LNCaP clone FGC (cell line): ENCODE data around the gene RINT1.
"Not testable (repeated sequence)": the region's sequence is repeated elsewhere in the genome, so short reads cannot be mapped to it uniquely, and the experiment has no call there.

Experiments used
- DNase-seq: peaks from one replicate; pipeline ENCODE4 v3.0.0-alpha.2; 2011; ENCODE audit warnings: low read depth
- H3K4me3 ChIP-seq: 2 replicates; pipeline ENCODE4 v1.5.1; 2011; ENCODE audit warnings: mild to moderate bottlenecking, low read depth, low read length, control low read depth
- CTCF ChIP-seq: IDR thresholded peaks from 2 replicates; pipeline ENCODE4 v1.5.1; 2012; ENCODE audit warnings: mild to moderate bottlenecking; ENCODE audit not compliant: control insufficient read depth, insufficient read depth; ENCODE audit errors: extremely low read depth

Gene RINT1

GRCh38 chr7:105521717-105522463, 10.1 kb upstream of the RINT1 start, which contains the start of gene PUS7:
Gene PUS7, minus strand, starts transcription at chr7:105522271. Its CDS starts 13,759 bp downstream, at chr7:105508512.
- peak within 1 kb of the TSS; percentile 88 for H3K4me3 ChIP-seq
- TF ChIP-seq CTCF = no peak
- DNase-seq = peak; percentile 58

DNA sequence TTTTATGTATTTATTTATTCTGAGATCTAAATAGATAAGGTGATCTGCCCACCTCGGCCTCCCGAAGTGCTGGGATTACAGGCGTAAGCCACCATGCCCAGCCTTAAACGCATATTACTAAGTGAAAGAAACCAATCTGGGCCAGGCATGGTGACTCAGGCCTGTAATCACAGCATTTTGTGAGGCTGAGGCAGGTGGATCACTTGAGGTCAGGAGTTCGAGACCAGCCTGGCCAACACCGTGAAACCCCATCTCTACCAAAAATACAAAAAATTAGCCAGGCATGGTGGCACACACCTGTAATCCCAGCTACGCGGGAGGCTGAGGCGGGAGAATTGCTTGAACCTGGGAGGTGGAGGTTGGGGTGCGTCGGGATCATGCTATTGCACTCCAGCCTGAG, 7.6 kb upstream of the RINT1 start:
- DNase-seq, H3K4me3 ChIP-seq: not testable (repeated sequence)

DNA sequence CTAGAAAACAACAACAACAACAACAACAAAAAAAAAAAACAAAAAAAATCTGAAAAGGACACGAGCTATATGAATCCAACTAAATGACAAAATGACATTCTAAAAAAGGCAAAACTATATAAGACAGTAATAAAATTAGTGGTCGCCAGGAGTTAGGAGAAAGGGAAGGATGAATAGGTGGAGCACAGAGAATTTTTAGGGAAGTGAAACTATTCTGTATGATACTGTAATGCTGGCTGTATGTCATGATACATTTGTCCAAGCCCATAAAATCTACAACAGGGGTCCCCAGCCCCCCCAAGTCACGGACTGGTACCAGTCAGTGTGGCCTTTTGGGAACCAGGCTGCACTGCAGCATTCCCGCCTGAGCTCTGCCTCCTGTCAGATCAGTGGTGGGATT, 7.2 kb upstream of the RINT1 start:
- TF ChIP-seq CTCF = no peak
- H3K4me3 ChIP-seq = no peak overlapping the region
- no peak for DNase-seq

- DNase-seq, H3K4me3 ChIP-seq: not testable (repeated sequence)
Measured at GRCh38 chr7:105527737-105528136, 4.3 kb upstream of the RINT1 start.

GRCh38 chr7:105530126-105530525, 1.9 kb upstream of the RINT1 start:
- no peak overlapping the region for H3K4me3 ChIP-seq
- TF ChIP-seq CTCF = no peak
- DNase-seq = no peak

- no peak for TF ChIP-seq CTCF
- H3K4me3 ChIP-seq = no peak overlapping the region
- DNase-seq = no peak
Measured at GRCh38 chr7:105530546-105530945, 1.5 kb upstream of the RINT1 start.

- no peak for DNase-seq
- peak overlapping the region; percentile 79 for H3K4me3 ChIP-seq
- TF ChIP-seq CTCF = no peak
Measured at GRCh38 chr7:105532709-105533460, 884 bp downstream of the RINT1 start.

DNA sequence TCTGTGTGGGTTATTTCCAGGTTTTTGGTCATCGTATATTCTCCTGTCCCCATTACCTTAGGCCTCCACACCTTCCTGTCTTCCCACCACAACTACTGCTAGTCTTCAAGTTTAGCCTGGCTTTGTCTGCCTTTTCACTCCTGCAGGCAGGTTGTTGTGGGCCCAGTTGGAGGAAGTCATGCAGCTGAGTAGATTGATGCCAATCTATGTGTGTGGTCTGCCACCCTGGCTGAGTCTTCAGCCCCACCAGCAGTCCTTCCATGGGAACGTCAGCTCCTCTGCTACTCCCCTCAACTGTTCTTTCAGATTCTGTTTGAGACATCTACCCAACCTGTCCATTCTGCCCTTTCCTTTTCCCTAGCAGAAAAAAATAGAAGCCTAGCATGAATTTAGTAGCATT, 6.3 kb downstream of the RINT1 start:
- DNase-seq = no peak
- no peak overlapping the region for H3K4me3 ChIP-seq
- TF ChIP-seq CTCF = no peak
